NCI-H187 treated with DMSO at 0.1 percent for 48 hours (cell line): ENCODE measurements around the gene PPP2R2C.

Experiments
- DNase-seq: peaks from one replicate; lab custom pipeline; 2025; lab: John Stamatoyannopoulos, UW

Gene PPP2R2C

DNA sequence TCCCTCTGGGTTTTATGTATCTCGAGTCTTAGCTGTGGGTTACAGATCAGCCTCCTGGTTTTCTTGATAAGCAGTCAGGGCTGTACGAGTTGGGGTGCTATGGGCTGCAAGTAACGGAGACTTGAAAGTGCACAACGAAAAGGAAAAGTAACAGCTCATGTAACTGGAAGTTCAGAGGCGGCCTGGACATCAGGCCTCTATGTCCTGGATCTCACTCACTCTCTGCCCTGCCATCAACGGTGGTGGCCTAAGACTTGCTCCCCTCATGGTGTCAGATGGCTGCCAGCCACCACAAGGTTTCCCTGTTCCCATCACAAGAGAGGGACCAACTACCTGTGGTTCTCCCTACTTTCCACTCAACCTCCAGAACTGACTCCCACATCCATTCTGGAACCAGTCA is 4.8 kb downstream of the PPP2R2C start:
- no peak for DNase-seq

DNA sequence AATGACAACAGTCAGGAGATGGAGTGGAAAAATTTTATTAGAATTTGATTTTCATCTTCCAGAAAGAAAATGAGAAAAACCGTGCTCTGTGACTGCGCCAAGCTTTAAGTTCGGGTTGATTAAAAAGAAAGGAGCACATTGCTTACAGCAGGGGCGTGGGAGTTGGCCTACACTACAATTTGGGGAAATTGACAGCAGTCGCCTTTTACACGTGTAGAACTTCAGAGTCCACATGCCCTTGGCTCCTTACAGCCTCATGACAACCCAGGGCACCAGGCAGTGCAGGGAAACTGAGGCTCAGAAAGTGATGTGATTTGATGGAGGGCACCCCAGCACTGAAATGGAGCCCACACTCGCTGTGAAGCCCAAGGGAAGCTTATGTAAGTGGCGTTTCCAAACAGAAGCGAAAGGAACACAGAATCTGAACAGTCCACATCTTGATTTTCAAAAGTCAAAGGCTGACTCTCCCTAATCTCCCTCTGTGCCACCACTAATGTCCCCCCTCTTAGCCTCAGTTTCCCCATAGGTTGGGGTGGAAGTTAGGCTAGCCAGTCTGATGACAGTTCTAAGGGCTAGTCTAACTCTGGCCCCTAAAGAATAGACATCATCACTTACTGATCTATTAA is 5.5 kb downstream of the PPP2R2C start:
- DNase-seq: no peak

DNA sequence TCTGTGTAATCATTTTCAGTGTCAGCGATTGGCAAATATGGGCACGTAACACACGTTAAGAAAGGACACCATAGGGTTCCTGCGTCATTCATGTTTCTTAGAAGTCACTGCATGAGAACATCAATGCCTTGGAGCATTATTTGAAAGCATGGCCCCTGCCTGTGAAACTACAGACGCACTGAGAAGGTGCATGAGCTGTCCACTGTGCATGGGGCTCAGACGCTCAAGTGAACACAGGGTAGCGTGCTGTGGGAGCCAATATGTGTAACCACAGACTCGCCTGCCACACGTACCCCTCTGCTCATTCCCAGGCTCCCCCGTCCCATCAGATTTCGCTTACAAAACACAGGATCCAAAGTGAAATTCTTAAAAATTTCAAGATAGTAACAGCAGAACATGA is 6.5 kb downstream of the PPP2R2C start:
- no peak for DNase-seq

DNA sequence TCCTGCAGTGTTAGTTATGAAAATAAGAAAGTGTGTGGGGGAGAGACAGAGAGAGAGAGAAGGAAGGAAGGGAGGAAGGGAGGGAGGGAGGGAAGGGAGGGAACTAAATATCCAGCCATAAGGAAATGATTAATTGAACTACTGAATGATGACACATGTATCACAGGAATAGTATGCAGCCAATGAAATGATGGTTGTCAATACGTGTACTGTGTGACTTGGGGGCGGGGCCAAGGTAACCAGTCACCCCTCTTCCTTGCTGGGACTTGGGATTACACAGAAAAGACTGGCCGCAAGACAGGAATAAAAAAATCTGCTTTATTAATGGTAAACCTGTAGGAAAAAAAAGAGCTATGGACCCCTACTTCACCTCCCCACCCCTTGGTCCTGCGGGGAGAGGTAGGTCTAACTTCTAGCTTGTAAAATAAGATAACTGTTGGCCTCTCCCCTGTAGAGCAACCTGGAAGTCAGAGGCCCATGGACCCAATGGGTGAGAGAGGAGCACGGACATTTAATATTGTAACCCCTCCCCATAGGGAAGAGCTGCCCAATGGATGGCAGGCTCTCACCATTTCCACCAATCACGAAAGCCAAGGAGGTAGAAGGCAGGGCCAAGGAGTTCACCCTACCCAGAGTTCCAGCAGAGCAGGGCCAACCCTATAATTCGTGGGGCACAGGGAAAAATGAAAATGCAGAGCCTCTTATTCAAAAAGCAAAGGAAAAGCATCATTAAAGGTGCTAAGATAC is 7.4 kb downstream of the PPP2R2C start:
- no peak for DNase-seq

DNA sequence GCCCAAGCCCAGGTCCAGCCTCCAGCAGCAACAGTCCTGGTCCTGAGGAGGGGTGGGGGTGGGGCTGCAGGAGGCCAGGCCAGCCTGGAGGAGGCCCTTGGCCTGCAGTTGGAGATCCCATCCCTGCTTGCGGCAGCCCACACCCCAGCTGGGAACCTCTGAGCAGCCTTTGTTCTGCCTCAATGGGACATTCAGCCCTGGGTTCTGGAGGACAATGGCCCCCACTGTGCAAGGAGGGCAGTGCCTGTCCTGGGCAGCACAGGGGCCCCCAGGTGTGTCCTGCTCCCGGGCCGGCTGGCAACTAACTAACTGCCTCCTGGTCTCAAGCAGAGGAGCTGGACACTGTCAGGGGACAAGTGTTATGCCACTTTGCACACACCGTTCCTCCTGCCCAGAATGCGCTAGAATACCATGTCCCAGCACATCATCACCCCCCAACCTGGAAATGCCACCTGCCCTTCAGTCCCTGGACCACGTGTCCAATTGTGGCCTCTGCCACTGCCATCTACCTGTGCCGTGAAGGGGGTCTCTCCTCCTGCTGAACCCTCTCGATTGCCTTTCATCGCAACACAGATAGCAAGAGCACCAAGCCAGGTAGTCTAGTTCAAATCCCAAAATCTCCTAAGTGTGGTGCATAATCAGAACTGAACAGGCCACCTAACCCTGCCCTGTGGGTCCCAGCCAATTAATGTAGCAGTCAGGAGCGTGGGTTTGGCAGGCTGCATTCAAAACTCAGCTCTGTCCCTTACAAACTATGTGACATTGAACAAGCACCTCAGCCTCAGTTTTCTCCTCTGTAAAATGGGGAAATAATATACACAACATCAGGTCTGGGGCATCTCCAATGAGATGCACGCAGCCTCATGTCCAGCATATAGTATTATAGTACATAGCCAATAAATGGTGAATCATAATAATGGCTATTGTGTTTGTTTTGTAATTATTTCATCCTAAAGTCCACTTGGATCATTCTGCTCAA is 8.8 kb downstream of the PPP2R2C start:
- DNase-seq: no peak

DNA sequence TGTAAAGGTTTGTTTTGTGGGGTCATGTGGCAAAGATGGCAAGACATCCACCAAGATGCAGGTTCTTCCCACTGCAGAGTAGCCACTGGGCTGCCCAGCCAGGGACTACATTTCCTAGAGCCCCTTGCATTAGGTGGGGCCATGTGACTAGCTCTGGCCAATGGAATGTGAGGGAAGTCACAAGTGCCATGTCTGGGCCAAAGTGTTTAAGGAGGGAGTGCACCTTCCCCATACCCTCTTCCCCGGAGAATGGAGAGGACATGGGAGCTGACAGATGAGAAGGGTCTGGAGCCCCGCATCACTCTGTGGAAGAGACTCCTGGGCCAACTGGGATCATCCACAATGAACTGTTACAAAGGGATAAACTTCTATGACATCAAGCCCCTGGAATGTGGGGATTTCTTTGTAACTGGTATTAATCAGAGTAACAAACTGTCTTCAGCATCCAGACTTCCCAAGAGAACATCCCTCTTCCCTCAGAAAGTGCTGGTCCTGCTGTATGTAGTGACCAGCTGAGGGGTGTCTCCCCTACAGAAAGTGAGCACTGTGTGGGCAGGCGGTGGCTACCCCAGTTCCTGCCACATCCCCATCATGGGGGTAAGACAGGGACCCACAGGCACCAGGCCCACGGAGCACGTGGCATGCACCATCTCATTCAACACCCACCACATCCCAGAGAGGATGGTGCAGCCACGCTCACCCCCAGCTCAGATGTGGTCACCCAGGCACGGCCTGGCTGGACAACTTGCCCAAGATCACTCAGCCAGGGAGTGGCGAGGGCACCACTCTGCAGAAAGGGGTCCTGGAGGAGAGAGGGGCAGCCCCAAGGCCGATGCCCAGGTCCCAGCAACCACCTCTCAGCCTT is 10.9 kb downstream of the PPP2R2C start:
- no peak for DNase-seq

DNA sequence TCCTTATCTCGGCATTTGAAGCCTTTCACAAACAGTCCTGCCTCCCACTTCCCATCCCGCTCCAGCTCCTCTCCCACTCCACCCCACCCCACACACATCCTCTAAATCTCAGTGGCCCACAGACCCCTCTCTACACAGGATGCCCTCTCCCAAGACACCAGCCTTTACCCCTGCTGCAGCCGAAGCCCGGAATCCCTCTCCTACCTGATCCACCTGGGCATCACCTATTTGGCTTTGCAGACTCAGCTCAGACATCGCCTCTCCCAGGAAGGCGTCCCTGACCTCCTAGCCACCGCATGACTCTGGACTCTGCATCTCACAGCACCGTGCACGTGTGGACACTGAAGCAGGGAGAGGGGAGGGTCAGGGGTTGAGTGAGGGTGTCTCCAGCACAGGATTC is 11.5 kb downstream of the PPP2R2C start:
- no peak for DNase-seq

DNA sequence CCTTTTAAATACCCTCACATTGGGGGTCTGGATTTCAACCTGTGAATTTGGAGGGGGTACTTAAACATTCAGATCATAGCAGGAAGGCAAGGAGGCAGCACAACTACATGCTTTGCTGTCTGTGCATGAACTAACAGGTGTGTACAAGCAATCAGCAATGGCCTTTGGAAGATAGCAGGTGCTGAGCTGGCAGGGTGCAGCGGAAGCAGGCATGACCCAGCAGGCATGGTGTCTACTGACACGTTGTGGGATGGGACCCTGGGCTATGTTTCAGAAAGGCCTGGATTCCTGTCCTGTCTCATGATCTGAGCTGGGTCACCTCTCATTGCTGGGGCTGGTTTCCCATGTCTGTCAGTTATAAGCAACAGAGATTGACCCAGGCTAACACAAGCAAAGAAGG is 13.9 kb downstream of the PPP2R2C start:
- DNase-seq: no peak

DNA sequence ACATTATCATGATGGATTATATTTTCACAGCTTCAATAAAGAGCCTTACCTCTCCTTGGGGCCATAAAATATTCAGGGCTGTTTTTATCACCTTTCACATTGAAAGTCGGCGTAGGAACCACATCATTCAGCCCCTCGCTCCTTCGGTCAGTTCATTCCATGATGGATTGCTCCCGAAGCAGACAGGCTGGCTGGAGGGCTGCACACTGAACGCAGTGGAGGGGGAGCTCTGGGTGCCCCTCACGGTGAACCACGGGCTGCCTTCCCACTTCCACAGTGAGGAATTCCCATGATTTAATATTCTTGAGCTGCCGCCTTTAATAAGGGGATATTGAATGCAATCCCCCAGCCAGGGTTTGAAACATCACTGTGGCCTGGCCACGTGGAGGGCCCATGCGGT is 16.0 kb downstream of the PPP2R2C start:
- no peak for DNase-seq

DNA sequence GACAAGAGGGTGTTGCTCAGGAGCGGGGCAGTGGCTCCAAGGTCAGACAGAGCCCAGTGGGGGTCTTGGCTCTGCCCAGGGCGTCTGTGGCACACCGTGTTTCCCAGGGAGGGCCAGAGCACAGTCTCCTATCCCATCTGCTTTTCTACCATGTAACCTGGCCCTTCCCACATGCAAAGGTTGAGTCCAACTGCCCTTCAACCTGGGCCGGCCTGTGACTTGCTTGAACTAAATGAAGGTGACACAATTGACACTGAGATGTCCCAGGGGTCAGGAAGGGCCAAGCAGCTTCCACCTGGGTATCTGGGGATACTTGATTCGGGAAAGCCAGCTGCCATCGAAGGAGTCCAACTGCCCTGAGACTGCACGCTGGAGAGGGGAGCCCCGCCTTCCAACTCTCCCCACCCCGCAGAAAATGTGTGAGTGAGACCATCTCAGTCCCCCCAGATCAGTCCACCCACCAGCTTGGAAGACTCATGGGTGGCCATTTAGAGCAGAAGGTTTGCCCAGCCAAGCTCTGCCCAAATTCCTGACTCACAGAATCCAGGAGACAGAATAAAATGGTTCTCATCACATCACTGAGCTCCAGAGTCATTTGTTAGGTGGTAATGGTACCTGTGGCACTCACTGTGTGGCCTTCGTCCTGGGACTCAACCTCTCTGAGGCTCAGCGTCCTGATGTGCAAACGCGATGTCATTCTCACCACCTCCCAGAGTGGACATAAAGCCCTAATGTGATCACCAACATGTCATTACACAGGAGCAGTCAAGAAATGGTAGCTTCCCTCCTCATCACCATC is 18.1 kb downstream of the PPP2R2C start:
- DNase-seq: no peak

DNA sequence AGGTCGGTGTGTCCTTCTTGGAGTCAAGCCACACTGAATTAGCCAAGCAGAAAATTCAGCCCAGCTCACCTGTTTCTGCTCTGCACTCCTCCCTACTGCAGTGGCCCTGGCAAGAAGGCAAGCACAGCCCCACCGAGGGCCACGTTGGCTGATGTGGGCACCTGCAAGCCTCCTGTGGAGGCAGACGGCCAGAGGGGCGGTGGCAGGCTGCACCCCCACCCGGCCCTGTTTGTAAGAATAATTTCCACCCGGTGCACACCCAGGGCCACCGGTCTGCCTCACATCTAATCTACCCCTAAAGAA is 18.8 kb downstream of the PPP2R2C start:
- DNase-seq: no peak

DNA sequence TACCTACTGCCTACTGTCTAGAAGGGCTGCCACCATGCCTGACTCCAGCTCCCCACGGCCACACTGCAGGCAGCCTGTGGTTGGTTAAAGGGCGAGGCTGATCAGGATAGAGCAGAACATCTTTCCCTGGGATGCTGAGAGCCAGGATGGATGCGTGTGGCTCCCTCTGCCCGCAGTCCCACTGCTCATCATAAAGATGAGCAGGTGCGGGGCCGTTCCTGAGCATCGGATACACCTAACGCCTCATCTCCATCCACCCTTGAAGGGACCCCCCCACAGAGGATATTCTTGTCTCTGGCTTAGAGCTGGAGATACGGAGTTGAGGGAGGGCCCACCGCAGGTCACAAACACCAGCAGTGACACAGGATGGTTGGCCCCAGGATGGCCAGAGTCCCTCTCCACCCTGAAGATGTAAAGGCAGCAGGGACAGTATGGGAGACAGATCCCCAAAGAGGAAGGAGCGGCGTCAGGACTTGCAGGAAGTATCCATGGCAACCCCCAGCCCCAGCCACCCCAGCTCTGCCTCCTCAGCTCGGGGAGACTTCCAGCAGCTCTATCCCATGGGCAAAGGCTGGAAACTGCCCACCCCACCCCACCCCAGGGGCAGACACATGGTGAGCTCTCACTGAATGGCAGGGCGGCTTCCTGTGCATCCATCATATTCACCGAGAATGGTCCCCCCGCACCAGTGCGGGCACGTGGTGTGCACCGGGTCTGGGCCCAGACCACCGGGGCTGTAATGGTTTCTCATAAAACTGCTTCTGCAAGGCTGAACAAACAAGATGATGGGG is 19.3 kb downstream of the PPP2R2C start:
- DNase-seq: no peak

DNA sequence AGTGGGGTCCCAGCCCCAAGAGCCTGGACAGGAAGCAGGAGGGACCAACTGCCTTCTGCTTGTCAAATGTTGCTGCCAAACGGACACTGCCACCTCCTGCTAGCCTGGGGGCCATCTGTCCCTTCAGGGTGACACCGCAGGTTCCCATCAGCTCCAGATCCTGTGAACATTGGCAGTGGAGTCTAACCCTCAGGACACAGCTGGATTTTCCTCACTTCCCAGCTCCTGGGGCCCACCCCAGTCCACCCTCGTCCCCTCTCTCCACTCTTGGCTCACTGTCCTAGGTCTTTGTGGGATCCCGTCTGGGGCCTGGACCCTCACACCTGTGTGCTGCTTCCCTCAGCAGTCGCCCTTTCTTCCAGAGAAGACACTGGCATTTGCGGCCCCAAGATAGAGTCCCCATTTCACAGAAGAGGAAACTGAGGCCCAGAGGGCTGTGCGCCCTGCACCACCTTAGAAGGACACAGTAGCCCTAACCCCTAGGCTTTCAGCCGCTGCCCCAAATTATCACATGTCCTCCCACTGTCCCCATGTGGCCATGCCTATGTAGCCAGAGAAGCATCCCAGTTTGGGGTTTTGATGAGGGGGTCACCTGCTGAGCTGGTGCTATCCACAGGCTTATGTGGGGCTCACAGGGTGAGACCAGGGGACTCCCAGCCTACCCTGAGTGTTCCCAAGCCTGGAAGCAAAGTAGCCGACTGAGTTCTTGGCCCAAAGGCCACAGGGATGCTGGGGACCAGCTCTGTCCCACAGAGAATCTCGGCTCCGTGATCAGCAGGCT is 20.1 kb downstream of the PPP2R2C start:
- DNase-seq: no peak

DNA sequence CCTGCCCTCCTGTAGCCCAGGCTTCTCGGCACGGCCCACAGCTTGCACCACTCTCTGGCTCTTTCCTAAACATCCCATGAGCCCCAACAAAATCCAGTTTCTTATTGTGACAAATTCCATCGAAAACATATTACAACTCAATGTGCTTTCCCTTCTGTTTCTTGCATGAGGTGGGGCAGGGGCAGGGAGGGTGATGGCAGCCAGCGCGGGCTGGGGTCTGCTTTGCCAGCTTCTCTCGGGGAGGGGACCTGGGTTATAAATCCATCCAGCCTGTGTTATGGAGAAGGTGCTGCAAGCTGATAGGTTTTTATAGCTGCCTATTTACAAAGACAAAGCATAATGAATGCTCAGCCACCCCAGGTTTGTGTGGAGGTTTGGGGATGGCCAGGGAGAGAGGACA is 21.1 kb downstream of the PPP2R2C start:
- DNase-seq: no peak

DNA sequence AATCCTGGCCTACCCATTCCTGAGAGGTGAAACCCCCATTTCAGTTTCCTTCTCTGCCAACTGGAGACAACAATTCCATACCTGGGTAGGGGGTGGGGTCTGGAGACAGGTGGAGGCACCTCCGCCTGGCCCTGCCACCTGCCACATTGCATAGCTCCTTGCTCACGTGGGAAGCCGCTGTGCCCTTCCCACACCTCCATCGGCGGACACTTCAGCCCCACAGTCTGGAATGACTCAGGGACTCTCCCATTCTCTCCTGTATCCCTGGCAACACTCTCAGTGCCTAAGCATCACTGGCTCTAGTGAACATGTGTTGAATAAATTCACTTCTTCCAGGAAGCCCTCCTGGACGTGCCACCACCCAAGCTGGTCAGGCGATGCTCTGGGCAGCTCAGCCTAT is 21.7 kb downstream of the PPP2R2C start:
- no peak for DNase-seq

DNA sequence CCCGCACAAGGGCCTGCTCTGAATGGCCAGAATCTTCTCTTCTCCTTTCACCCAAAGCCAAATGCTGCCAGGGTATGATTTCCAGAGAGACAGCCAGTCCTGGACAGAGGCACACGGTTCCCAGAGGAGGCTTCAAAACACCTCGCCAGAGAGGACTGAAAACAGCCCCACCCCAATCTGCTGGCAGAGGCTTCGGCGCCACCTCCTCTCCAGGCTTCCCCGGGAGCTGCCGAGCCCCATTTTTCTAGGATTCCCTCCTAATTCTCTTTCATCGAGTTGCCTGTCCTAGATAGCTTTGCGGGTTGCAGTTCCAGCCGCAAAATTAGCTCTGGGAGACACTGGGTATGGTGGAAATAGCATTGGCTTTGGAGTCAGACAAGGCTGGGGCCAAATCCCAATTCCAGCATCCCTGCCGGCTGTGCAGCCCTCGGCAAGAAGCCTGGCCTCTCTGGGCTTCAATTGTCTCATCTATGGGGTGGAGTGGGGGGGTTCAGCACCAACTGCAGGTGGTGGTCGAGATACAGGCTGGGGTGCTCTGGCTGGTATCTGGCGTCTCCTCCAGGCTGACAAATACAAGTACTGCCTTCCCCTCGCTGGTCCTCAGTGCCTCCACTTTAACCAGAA is 22.6 kb downstream of the PPP2R2C start:
- DNase-seq: no peak

DNA sequence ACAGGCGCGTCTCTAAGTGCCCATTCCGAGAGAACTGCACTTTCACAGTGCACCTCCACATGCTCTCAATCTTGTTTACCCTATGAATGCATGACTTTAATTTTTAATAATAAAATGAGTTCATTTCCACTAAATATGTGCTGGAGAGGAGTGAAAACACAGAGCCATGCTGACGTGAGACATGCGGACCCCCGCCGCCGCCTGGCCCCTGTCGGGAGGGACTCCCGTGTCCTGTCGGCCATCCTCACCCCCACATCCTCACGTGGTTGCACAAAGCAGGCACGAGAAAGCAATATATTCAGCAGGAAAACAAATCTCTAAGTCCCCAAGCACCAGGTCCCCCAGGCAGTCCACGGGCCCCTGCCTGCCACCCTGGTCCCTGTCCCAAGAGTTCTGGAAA is 23.1 kb downstream of the PPP2R2C start:
- no peak for DNase-seq

DNA sequence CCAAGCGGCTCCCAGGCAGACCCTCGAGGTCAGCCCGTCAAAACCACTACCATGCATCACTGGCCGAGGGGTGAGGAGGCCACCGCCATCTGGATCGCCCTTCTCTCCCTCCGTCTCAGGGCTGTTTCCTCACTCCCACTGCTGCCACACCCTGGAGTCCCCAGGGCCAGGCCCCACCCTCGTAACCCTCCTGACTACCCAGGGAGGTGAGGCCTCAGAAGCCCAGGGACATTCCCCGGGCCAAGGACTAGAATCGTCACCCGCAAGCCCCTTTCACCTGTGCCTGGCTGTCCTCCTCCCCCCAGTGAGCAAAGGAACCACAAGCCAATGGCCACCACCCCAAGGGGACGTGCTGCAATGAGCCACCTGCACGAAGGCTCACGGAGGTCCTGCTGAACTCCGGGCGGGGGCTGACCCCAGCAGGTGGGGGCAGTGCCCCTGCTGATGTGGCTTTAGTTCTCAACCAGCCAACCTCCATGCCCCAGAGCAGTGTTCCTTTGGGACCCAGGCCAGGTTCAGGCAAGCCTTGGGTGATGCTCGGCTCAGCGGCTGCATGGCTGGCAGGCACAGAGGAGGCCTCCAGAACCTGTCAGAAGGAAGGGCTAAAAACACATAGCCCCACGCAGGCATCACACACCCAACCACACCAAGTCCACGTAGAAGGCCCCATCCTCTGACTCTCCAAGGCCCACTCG is 23.8 kb downstream of the PPP2R2C start:
- DNase-seq: no peak
